Occipital lobe (tissue), 2 donors: ENCODE data around the gene BCL6. TPM values are rescaled to one million over a fixed set of nuclear protein-coding genes. Genes with fewer than 3 reads are reported as not detected.

Experiments used
- DNase-seq: peaks from one replicate; lab custom pipeline; 2025; lab: John Stamatoyannopoulos, UW
- total RNA-seq: library from RNA; depleted of rRNA; stranded (reverse); fragments of >200 nt; gene quantifications from one replicate; pipeline ENCODE4 v1.2.3, GENCODE V29; 2014

Gene BCL6
- total RNA-seq, 1 donor from 2014 or later, result 7.5 TPM

DNA sequence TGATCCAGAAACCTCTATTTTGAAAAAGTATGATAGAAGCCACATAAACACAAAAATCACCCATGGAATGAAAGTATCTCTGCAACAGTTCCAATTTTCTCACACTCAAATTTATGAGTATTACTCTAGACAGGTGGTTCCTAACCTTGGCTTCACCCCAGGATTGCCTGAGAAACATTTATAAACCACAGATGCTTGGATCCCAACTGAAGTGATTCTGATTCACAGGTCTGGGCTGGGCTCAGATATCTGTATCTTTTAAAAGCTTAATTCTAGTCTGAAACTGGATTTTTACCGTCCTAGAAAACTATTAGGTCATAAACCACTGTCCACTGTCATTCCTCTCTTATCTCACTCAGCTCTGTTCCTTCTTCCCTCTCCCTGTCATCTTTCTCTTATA, 67.7 kb downstream of the BCL6 start:
- DNase-seq, result no peak

DNA sequence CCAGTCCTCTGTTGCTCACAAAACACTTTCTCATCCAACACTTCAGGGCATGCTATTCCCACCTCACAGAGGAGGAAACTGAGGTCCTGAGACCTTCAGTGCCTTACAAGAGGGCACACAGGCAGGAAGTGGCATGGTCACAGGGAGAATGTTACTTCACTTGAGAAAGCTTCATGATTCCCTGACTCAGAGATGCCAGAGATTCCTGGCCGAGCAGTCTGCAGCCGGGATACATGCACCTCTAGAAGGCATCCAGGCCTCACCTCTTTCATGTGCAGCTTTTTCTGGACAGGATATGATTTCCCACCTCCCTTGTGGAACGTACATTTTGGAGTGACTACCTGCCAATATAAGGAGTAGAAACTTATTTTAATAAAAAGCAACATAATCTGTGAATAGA, 72.3 kb downstream of the BCL6 start:
- DNase-seq, result no peak

Other genes with a start within 250 kb of the BCL6 start
- gene SST, start 75.1 kb downstream of the BCL6 start, total RNA-seq, result 5.6 TPM
- not detected for gene RTP2, start 42.9 kb downstream of the BCL6 start, total RNA-seq